AG04450 (cell line): ENCODE data around the gene DNAJC15. TPM values are rescaled to one million over a fixed set of nuclear protein-coding genes. Genes with fewer than 3 reads are reported as not detected.

Source experiments
- CTCF ChIA-PET: fragments of 300-600, 350-600 bp; formaldehyde crosslinking; extraction: SDS; loops from one replicate; lab custom pipeline; 2022; ENCODE audit warnings: antibody characterized with exemption, inconsistent platforms; lab: Charles Lee
- POLR2A ChIA-PET: fragments of 350-600 bp; formaldehyde crosslinking; extraction: SDS; loops from one replicate; lab custom pipeline; 2021; ENCODE audit warnings: antibody characterized with exemption, inconsistent platforms; lab: Yijun Ruan, JAX
- DNase-seq: peaks from one replicate; pipeline ENCODE4 v3.0.0-alpha.2; 2011; ENCODE audit warnings: low read depth, low spot score
- H3K27ac ChIP-seq: one replicate; pipeline ENCODE4 v1.5.1; 2012; ENCODE audit warnings: low read depth, low read length, control low read depth
- H3K27me3 ChIP-seq: one replicate; pipeline ENCODE4 v1.6.0; 2012; ENCODE audit warnings: low read length; ENCODE audit not compliant: control insufficient read depth, insufficient read depth
- H3K4me3 ChIP-seq: 2 replicates; pipeline ENCODE4 v1.5.1; 2011; ENCODE audit warnings: mild to moderate bottlenecking, low read depth, low read length, control low read depth
- H3K9me3 ChIP-seq: 2 replicates; pipeline ENCODE4 v1.5.1; 2012; ENCODE audit warnings: low read length; ENCODE audit not compliant: control insufficient read depth, insufficient read depth
- CTCF ChIP-seq: IDR thresholded peaks from 2 replicates; pipeline ENCODE4 v1.5.1; 2011; ENCODE audit warnings: low read depth, low read length, control low read depth, inconsistent platforms
- polyA plus RNA-seq: library from polyadenylated mRNA; depleted of rRNA; stranded (reverse); fragments of >200 nt; gene quantifications from 2 replicates; pipeline ENCODE4 v1.2.3, GENCODE V29; 2011

The DNAJC15 gene
- polyA plus RNA-seq, 1 experiment, result 48.6 TPM

- Histone ChIP-seq H3K27ac (no peak overlapping the region), H3K9me3 (no peaks in the 10 kb centered on the region), H3K4me3 (no peak overlapping the region), H3K27me3 (no peaks in the 10 kb centered on the region)
- DNase-seq, result no peak
- no peak for TF ChIP-seq CTCF
- ChIA-PET POLR2A (no interaction called here), CTCF (no interaction called here)
These were observed 21.4 kb upstream of the DNAJC15 start for GRCh38 chr13:43002021-43002420.

GRCh38 chr13:43003010-43003409 is 20.4 kb upstream of the DNAJC15 start:
- CTCF ChIA-PET, result no interaction called here
- POLR2A ChIA-PET, result no interaction called here

GRCh38 chr13:43003729-43004128 is 19.7 kb upstream of the DNAJC15 start:
- no peaks in the 10 kb centered on the region for H3K9me3 ChIP-seq
- H3K4me3 ChIP-seq, result no peak overlapping the region
- DNase-seq, result no peak
- TF ChIP-seq CTCF, result no peak
- ChIA-PET POLR2A (no interaction called here), CTCF (no interaction called here)
- H3K27ac ChIP-seq, result no peak overlapping the region
- H3K27me3 ChIP-seq, result no peaks in the 10 kb centered on the region

More at GRCh38 chr13:43003010-43003409, 20.4 kb upstream of the DNAJC15 start:
- Histone ChIP-seq H3K4me3 (no peak overlapping the region), H3K9me3 (no peaks in the 10 kb centered on the region), H3K27me3 (no peaks in the 10 kb centered on the region), H3K27ac (no peak overlapping the region)
- no peak for TF ChIP-seq CTCF
- DNase-seq, result no peak

- Histone ChIP-seq H3K4me3 (no peak overlapping the region), H3K27me3 (no peaks in the 10 kb centered on the region), H3K27ac (no peak overlapping the region), H3K9me3 (no peaks in the 10 kb centered on the region)
- ChIA-PET POLR2A (interaction anchor here (0.6 to 1.5 kb wide), 3 partner anchors 9 to 17 kb away, joined by 3 to 12 read pairs (median 6); no protein-coding TSS in a partner anchor), CTCF (interaction anchor here (0.6 to 0.7 kb wide), 2 partner anchors 37 to 208 kb away, joined by 3 read pairs; no protein-coding TSS in a partner anchor)
- TF ChIP-seq CTCF, result no peak
- DNase-seq, result no peak
These were observed 17.7 kb upstream of the DNAJC15 start for GRCh38 chr13:43005460-43006236.

GRCh38 chr13:43006893-43007631 is 16.3 kb upstream of the DNAJC15 start:
- Histone ChIP-seq H3K4me3 (no peak overlapping the region), H3K27ac (peak overlapping the region; percentile 47), H3K27me3 (no peaks in the 10 kb centered on the region), H3K9me3 (no peaks in the 10 kb centered on the region)
- ChIA-PET POLR2A (no interaction called here), CTCF (interaction anchor here (0.6 kb wide), 1 partner anchor 799 kb away, joined by 5 read pairs; no protein-coding TSS in a partner anchor)
- no peak for TF ChIP-seq CTCF
- no peak for DNase-seq
